Mucosa of descending colon (tissue), 3 donors: ENCODE measurements around the gene CPED1. TPM values are rescaled to one million over a fixed set of nuclear protein-coding genes. Genes with fewer than 3 reads are reported as not detected.

Experiments used
- ATAC-seq: fragments of 200-7000 bp; cut with Tn5 transposase; one replicate; pipeline ENCODE4 v1.9.1; 2020; ENCODE audit warnings: mild to moderate bottlenecking, moderate library complexity
- DNase-seq, 3 donors: peaks; one replicate each; pipeline ENCODE4 v3.0.0-alpha.2; 2020
- H3K36me3 ChIP-seq: fragments of 200-600 bp; one replicate; pipeline ENCODE4 v1.8.0; 2021; ENCODE audit warnings: low read depth, mild to moderate bottlenecking
- H3K4me1 ChIP-seq: fragments of 200-600 bp; one replicate; pipeline ENCODE4 v1.8.0; 2021; ENCODE audit warnings: low read depth, mild to moderate bottlenecking
- H3K4me3 ChIP-seq: fragments of 200-600 bp; one replicate; pipeline ENCODE4 v1.8.0; 2021; ENCODE audit warnings: mild to moderate bottlenecking
- H3K9me3 ChIP-seq: fragments of 200-600 bp; one replicate; pipeline ENCODE4 v1.8.0; 2021; ENCODE audit warnings: mild to moderate bottlenecking
- CTCF ChIP-seq: fragments of 200-600 bp; IDR thresholded peaks from one replicate; pipeline ENCODE4 v1.8.0; 2022; ENCODE audit warnings: antibody characterized with exemption, mild to moderate bottlenecking
- intact Hi-C, 2 donors: fragments of 100-400 bp; cut with DNase I in 1 of 2; cut with micrococcal nuclease in 1 of 2; formaldehyde crosslinking; loops; one replicate each; pipeline versions ENCODE4 v1.11.0 to v1.11.1; 2022; cut with DNase I, micrococcal nuclease
- total RNA-seq, 3 donors: library from RNA; stranded (reverse); fragmentation: NEBNext Ultra II Directional in 2 of 3; extraction: Animal tissue kit (Norgen Biotek cat#: 25700) in 2 of 3; gene quantifications; one replicate each; pipeline versions ENCODE4 v1.2.1 to v1.2.4, GENCODE V29; 2021 to 2023
- donor health status: DM: no; HTN: no; CAD: no; lungs with moderate emphysema.
- donor health status: DM: no; HTN: no; CAD: no.
- donor health status: DM: no; HTN: yes; CAD: no.

Gene CPED1
- total RNA-seq, 3 donors from 2014 or later, result 6.5 to 67.7 (median 8.8) TPM

DNA sequence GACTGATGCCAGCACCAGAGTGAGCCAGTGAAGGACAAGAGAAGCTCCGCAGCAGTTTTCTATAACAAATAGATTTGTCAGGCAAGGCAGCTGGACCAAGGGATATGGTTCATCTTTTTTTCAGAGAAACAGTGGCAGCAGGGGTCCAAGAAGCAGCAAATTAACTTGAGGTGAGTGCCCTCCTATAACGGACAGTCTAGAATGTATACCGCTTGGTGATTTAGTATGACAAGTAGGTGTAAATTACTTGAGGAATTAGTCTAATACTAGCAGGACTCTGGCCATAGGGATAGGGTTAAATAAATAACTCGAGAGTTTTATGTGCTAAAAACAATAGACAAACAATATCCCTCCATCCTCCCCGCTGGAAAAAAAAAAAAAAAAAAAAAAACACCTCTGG lies 187.3 kb downstream of the CPED1 start:
- intact Hi-C loops, result no loop called here
- DNase-seq (no peak), ATAC-seq (no peak)
- Histone ChIP-seq H3K9me3 (no peaks in the 10 kb centered on the region), H3K36me3 (no peaks in the 10 kb centered on the region), H3K4me1 (no peaks in the 10 kb centered on the region), H3K4me3 (no peak overlapping the region)
- TF ChIP-seq CTCF, result no peak

DNA sequence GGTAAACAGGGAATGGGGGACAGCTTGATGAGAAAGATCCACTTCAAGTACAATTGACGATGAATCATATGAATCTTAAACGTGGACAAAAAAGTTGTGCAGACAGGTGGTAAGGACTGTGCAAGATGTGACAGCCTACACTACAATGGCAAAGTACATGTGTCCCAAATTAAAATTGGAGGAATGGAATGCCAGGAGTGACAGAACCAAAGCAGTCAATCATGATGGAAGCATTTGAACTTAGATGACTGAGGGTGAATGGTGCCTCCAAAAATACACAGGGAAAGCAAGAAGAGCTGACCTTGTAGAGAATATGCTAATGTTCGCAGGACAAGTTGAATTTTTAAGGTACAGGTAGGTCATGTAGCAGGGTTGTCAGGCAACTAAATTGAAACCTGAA lies 189.9 kb downstream of the CPED1 start:
- Histone ChIP-seq H3K9me3 (no peaks in the 10 kb centered on the region), H3K36me3 (no peaks in the 10 kb centered on the region), H3K4me1 (no peaks in the 10 kb centered on the region), H3K4me3 (no peak overlapping the region)
- TF ChIP-seq CTCF, result no peak
- intact Hi-C loops, result no loop called here
- DNase-seq, result no peak
- ATAC-seq, result no peak

- no peaks in the 10 kb centered on the region for H3K9me3 ChIP-seq
- no peaks in the 10 kb centered on the region for H3K36me3 ChIP-seq
- peak; percentile 28 for ATAC-seq
- DNase-seq, result no peak
- H3K4me3 ChIP-seq, result no peak overlapping the region
- intact Hi-C loops, result no loop called here
- TF ChIP-seq CTCF, result no peak
- H3K4me1 ChIP-seq, result no peaks in the 10 kb centered on the region
Observed at GRCh38 chr7:121178869-121179497, 190.5 kb downstream of the CPED1 start.

GRCh38 chr7:121180436-121181063 lies 192.0 kb downstream of the CPED1 start:
- no peaks in the 10 kb centered on the region for H3K4me1 ChIP-seq
- intact Hi-C loops, result no loop called here
- H3K36me3 ChIP-seq, result no peaks in the 10 kb centered on the region
- ATAC-seq, result peak; percentile 46
- no peak for TF ChIP-seq CTCF
- H3K9me3 ChIP-seq, result no peaks in the 10 kb centered on the region
- no peak overlapping the region for H3K4me3 ChIP-seq
- no peak for DNase-seq

DNA sequence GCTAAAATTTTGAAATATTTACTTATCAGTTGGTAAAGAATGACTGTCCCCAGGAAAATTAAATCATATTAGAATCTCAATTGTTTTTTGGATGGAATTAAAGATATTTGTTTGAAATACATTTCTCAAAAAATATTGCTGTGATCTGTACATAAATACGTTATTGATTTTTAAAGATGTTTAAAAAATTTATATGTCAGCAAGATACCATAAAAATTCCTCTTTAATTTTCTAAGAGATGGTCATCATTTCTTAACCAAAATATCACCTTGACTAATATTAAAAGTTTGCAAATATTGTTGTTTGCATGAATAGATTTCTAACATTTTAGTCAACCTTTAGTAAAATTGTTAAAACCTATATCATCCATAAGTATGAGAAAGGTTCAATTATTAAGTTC lies 192.8 kb downstream of the CPED1 start:
- Histone ChIP-seq H3K4me3 (no peak overlapping the region), H3K36me3 (no peaks in the 10 kb centered on the region), H3K9me3 (no peaks in the 10 kb centered on the region), H3K4me1 (no peaks in the 10 kb centered on the region)
- intact Hi-C loops, result no loop called here
- no peak for DNase-seq
- ATAC-seq, result no peak
- no peak for TF ChIP-seq CTCF
